ENCODE measurements around the gene PICALM.
"Not testable (repeated sequence)": the region's sequence is repeated elsewhere in the genome, so short reads cannot be mapped to it uniquely, and the experiment has no call there.

PICALM gene

DNA sequence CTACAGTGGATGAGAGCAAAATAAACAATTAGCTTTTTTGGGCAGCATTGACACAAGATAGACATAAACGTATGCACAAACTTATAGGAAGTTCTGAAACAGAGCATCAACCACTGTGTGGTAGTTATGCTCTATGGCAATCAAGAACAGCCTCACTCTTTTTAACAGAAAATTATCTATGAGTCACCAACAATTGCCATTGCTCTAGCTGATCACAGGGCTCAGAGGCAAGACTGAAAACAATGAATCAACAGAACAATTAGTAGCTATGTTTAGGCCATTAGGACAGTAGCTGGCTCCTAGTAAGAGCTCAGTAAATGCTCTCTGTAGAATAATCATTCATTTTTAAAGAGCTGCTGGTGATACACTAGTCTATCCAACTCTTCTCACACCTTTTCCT is 34.9 kb upstream of the PICALM start:
- H3K27me3 ChIP-seq (ENCODE audit: control insufficient read depth, insufficient read depth, low read length): no peaks in the 10 kb centered on the region
- no peak overlapping the region for H3K9ac ChIP-seq (ENCODE audit: low read length)
- no peaks in the 10 kb centered on the region for H3K4me1 ChIP-seq (ENCODE audit: control insufficient read depth, insufficient read depth, low read length)
- no peak overlapping the region for H3K4me3 ChIP-seq (ENCODE audit: low read length)
- no peaks in the 10 kb centered on the region for H3K36me3 ChIP-seq (ENCODE audit: control insufficient read depth, insufficient read depth, low read length)
- H3K9me3 ChIP-seq (ENCODE audit: control insufficient read depth, low read length): no peaks in the 10 kb centered on the region

DNA sequence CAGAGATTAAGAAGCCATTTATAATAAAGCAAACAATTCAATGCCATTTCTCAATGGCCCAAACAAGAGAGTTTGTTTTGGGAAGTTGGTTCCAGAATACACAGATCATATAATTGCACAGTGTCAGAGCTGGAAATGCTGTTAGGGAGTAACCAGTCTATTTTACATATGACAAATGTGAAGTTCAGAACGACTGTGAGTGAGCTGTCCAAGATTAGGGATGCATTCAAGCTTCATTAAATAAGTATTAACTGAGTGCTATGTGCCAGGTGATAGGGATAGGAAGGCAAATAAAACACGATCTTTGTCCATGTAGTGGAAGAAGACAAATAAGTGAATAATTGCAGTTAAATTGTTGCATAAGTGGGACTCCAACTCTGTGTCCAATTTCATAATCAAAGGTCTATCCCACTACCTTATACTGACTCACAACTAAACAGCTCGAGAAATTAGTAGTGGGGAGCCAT is 33.1 kb upstream of the PICALM start:
- Histone ChIP-seq H3K9ac (ENCODE audit: low read length) (no peak overlapping the region), H3K27me3 (ENCODE audit: control insufficient read depth, insufficient read depth, low read length) (no peaks in the 10 kb centered on the region), H3K4me3 (ENCODE audit: low read length) (no peak overlapping the region), H3K9me3 (ENCODE audit: control insufficient read depth, low read length) (no peaks in the 10 kb centered on the region), H3K36me3 (ENCODE audit: control insufficient read depth, insufficient read depth, low read length) (no peaks in the 10 kb centered on the region), H3K4me1 (ENCODE audit: control insufficient read depth, insufficient read depth, low read length) (no peaks in the 10 kb centered on the region)

DNA sequence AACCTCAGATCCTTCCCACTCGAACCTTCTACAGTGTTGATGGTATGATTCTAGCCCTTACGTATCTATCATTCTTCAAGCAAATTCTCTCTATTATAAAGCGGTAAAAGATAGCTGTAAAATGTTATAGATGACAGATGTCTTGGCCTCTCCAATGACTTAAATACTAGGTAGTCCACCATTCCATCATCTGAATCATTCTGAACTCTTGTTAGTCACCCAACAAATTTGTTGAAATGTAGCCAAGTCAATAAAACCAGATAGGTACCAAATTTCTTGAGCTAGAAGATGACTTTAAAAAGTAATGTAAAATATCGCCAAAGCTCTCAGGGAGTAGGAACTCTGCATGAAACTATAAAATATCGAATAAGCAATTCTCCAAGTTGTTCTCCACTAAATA is 32.6 kb upstream of the PICALM start:
- H3K4me3 ChIP-seq (ENCODE audit: low read length): no peak overlapping the region
- H3K9me3 ChIP-seq (ENCODE audit: control insufficient read depth, low read length): no peaks in the 10 kb centered on the region
- no peaks in the 10 kb centered on the region for H3K27me3 ChIP-seq (ENCODE audit: control insufficient read depth, insufficient read depth, low read length)
- no peaks in the 10 kb centered on the region for H3K4me1 ChIP-seq (ENCODE audit: control insufficient read depth, insufficient read depth, low read length)
- H3K9ac ChIP-seq (ENCODE audit: low read length): no peak overlapping the region
- H3K36me3 ChIP-seq (ENCODE audit: control insufficient read depth, insufficient read depth, low read length): no peaks in the 10 kb centered on the region

DNA sequence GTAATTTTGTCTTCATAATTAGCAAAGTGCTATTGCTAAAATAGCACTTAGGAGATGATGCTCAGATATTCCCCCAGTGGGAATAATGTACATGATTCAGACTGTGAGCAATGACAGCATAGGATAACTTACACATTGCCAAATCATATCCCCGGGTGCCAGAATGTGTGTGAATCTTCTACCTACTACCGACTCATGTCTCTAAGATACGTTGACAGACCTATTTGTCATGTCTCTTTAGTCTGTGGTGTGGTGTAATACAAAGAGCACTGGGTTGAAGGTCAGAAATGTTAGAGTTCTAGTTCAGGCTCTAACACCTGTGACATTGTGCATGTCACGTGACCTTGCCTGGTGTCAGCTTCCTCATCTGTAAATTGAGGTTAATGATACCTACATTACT is 31.0 kb upstream of the PICALM start:
- H3K4me3 ChIP-seq (ENCODE audit: low read length): no peak overlapping the region
- H3K4me1 ChIP-seq (ENCODE audit: control insufficient read depth, insufficient read depth, low read length): no peaks in the 10 kb centered on the region
- H3K27me3 ChIP-seq (ENCODE audit: control insufficient read depth, insufficient read depth, low read length): no peaks in the 10 kb centered on the region
- H3K9ac ChIP-seq (ENCODE audit: low read length): no peak overlapping the region
- no peaks in the 10 kb centered on the region for H3K9me3 ChIP-seq (ENCODE audit: control insufficient read depth, low read length)
- H3K36me3 ChIP-seq (ENCODE audit: control insufficient read depth, insufficient read depth, low read length): no peaks in the 10 kb centered on the region

DNA sequence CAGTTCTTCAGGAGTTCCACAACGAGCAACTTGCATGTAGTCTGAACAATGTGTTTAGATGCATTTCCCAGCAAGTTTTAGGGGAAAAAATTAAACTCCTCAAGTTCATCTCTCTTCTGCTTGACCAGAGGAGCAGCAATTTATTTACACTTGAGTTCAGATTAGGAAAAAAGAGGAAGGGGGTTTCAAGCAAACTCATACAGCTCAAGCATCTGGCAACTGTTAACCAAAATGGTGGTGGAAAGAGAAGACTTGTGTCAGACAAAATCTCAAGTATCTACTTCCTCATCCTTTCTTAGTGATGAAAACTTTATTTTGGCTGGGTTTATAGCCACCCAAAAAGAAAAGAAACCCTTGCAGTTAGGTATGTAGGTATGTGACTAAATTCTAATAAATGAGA is 29.1 kb upstream of the PICALM start:
- H3K9ac ChIP-seq (ENCODE audit: low read length): no peak overlapping the region
- no peak overlapping the region for H3K4me3 ChIP-seq (ENCODE audit: low read length)
- no peaks in the 10 kb centered on the region for H3K27me3 ChIP-seq (ENCODE audit: control insufficient read depth, insufficient read depth, low read length)
- H3K9me3 ChIP-seq (ENCODE audit: control insufficient read depth, low read length): no peaks in the 10 kb centered on the region
- H3K36me3 ChIP-seq (ENCODE audit: control insufficient read depth, insufficient read depth, low read length): no peaks in the 10 kb centered on the region
- H3K4me1 ChIP-seq (ENCODE audit: control insufficient read depth, insufficient read depth, low read length): no peaks in the 10 kb centered on the region

DNA sequence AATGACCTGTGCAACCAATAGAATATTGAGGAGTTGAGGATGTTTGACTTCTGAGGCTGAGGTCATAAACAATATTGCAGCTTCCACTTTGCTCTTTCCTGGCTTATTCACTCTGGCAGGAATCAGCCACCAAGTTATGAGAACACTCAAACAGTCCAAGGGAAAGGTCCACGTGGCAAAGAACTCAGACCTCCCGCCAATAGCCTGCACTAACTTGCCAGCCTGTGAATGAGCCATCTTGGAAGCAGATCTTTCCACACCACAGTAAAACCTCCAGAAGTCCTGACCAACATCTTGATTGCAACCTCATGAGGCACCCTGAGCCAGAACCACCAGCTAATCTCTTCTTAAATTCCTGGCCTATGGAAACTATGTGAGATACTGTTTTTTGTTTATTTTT is 22.7 kb upstream of the PICALM start:
- Histone ChIP-seq H3K27me3 (ENCODE audit: control insufficient read depth, insufficient read depth, low read length) (no peaks in the 10 kb centered on the region), H3K9ac (ENCODE audit: low read length) (no peak overlapping the region), H3K9me3 (ENCODE audit: control insufficient read depth, low read length) (no peaks in the 10 kb centered on the region), H3K4me1 (ENCODE audit: control insufficient read depth, insufficient read depth, low read length) (no peaks in the 10 kb centered on the region), H3K4me3 (ENCODE audit: low read length) (no peak overlapping the region), H3K36me3 (ENCODE audit: control insufficient read depth, insufficient read depth, low read length) (no peaks in the 10 kb centered on the region)

DNA sequence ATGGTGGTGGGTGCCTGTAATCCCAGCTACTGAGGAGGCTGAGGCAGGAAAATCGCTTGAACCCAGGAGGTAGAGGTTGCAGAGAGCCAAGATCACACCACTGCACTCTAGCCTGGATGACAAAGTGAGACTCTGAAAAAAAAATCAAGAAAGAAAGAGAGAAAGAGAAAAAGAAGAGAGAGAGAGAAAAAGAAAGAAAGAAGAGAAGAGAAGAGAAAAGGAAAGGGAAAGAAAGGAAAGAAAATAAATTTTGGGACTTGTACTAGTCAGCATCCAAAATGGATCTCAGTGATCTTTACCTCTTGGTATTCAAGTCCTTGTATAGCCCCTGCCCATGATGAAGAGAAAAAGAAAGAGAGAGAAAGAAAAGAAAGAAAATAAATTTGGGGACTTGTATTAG is 22.2 kb upstream of the PICALM start:
- no peak overlapping the region for H3K4me3 ChIP-seq (ENCODE audit: low read length)

DNA sequence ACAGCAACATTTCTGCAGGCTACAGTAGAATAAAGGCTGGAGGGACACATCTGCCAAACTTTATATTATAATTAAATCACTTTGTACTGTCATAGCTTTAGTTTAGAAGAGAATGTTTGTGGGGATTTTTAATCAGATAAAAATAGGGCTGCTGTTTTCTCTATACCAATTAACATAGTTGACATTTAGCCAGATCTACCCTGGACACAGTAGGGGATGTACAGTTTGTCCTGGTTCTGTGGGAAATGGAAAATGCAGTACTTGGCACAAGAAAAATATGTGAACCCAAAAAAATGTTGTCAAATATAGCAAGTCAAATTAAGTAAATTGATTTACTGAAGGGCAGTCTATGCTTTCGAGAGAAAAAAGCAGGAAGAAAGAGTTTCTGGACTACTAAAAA is 20.8 kb upstream of the PICALM start:
- H3K4me1 ChIP-seq (ENCODE audit: control insufficient read depth, insufficient read depth, low read length): no peaks in the 10 kb centered on the region

More for the DNA sequence above, 22.2 kb upstream of the PICALM start:
- Histone ChIP-seq H3K4me1 (ENCODE audit: control insufficient read depth, insufficient read depth, low read length) (no peaks in the 10 kb centered on the region), H3K9me3 (ENCODE audit: control insufficient read depth, low read length) (no peaks in the 10 kb centered on the region), H3K36me3 (ENCODE audit: control insufficient read depth, insufficient read depth, low read length) (no peaks in the 10 kb centered on the region), H3K27me3 (ENCODE audit: control insufficient read depth, insufficient read depth, low read length) (no peaks in the 10 kb centered on the region), H3K9ac (ENCODE audit: low read length) (no peak overlapping the region)

DNA sequence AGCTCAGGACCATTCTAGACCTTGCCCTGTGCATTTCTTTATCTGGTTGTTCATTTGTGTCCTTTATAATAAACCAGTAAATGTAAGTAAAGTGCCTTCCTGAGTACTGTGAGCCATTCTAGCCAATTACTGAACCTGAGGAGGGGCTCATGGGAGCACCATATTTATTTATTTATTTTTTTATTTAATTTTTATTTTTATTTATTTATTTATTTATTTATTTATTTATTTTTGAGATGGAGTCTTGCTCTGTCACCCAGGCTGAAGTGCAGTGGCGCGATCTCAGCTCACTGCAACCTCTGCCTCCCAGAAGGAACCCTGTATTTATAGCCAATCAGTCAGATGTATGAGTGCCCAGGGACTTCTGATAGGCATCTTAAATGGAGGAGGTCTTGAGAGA is 18.8 kb upstream of the PICALM start:
- not testable (repeated sequence) for H3K9me3 ChIP-seq (ENCODE audit: control insufficient read depth, low read length); H3K4me3 ChIP-seq (ENCODE audit: low read length); H3K4me1 ChIP-seq (ENCODE audit: control insufficient read depth, insufficient read depth, low read length); H3K27me3 ChIP-seq (ENCODE audit: control insufficient read depth, insufficient read depth, low read length); H3K9ac ChIP-seq (ENCODE audit: low read length); H3K36me3 ChIP-seq (ENCODE audit: control insufficient read depth, insufficient read depth, low read length)

More for the DNA sequence above, 20.8 kb upstream of the PICALM start:
- H3K9me3 ChIP-seq (ENCODE audit: control insufficient read depth, low read length): no peaks in the 10 kb centered on the region
- no peak overlapping the region for H3K4me3 ChIP-seq (ENCODE audit: low read length)
- H3K27me3 ChIP-seq (ENCODE audit: control insufficient read depth, insufficient read depth, low read length): no peaks in the 10 kb centered on the region
- H3K36me3 ChIP-seq (ENCODE audit: control insufficient read depth, insufficient read depth, low read length): no peaks in the 10 kb centered on the region
- no peak overlapping the region for H3K9ac ChIP-seq (ENCODE audit: low read length)

DNA sequence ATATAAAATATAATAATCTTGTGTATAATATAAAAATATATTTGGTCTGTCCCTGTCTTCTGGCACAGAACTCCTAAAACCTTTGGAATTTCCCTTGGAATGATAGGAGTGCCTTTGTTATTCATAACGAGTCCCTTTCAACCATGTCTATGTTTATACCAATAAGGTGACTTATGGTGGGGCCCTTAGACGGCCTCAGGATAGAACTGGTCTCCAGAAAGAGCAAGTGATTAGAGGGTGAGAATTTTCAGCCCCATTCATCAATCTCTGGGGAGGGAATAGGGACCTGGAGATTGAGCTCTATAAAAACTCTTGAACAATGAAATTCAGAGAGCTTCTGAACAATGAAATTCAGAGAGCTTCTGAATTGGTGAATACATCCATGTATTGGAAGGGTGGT is 18.4 kb upstream of the PICALM start:
- no peak overlapping the region for H3K4me3 ChIP-seq (ENCODE audit: low read length)
- H3K4me1 ChIP-seq (ENCODE audit: control insufficient read depth, insufficient read depth, low read length): no peaks in the 10 kb centered on the region
- H3K36me3 ChIP-seq (ENCODE audit: control insufficient read depth, insufficient read depth, low read length): no peaks in the 10 kb centered on the region
- H3K9ac ChIP-seq (ENCODE audit: low read length): no peak overlapping the region
- H3K27me3 ChIP-seq (ENCODE audit: control insufficient read depth, insufficient read depth, low read length): no peaks in the 10 kb centered on the region
- H3K9me3 ChIP-seq (ENCODE audit: control insufficient read depth, low read length): no peaks in the 10 kb centered on the region

DNA sequence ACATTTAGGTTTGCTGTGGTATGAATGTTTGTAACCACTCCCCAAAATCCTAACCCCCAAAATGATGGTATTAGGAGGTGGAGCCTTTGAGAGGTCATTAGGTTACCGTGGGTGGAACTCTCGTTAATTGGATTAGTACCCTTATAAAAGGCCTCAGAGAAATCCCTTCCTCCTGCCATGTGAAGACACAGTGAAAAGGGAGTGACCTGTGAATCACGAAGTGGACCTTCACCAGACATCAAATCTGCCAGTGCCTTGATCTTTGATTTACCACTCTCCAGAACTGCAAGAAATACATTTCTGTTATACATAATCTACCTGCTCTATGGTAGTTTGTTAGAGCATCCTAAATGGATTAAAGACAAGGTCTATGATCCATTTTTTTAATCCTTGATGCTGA is 12.6 kb upstream of the PICALM start:
- Histone ChIP-seq H3K4me3 (ENCODE audit: low read length) (no peak overlapping the region), H3K9me3 (ENCODE audit: control insufficient read depth, low read length) (no peaks in the 10 kb centered on the region), H3K4me1 (ENCODE audit: control insufficient read depth, insufficient read depth, low read length) (no peaks in the 10 kb centered on the region), H3K9ac (ENCODE audit: low read length) (no peak overlapping the region), H3K36me3 (ENCODE audit: control insufficient read depth, insufficient read depth, low read length) (no peaks in the 10 kb centered on the region), H3K27me3 (ENCODE audit: control insufficient read depth, insufficient read depth, low read length) (no peaks in the 10 kb centered on the region)

DNA sequence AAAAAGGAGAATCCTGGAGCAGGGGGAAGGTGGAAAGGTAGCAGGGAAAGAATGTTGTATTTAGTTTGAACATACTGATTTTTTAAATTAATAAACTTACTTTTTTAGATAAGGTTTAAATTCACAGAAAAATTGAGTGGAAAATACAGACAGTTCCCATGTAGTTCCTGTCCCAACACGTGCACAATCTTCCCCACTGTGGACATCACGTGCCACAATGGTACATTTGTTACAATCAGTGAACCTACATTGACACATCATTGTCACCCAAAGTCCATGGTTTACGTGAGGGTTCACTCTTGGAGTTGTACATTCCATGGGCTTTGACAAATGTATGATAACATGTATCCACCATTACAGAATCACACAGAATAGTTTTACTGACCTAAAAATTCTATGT is 10.5 kb upstream of the PICALM start:
- no peaks in the 10 kb centered on the region for H3K36me3 ChIP-seq (ENCODE audit: control insufficient read depth, insufficient read depth, low read length)
- no peak overlapping the region for H3K4me3 ChIP-seq (ENCODE audit: low read length)
- H3K4me1 ChIP-seq (ENCODE audit: control insufficient read depth, insufficient read depth, low read length): no peaks in the 10 kb centered on the region
- H3K9ac ChIP-seq (ENCODE audit: low read length): no peak overlapping the region
- H3K27me3 ChIP-seq (ENCODE audit: control insufficient read depth, insufficient read depth, low read length): no peaks in the 10 kb centered on the region
- no peaks in the 10 kb centered on the region for H3K9me3 ChIP-seq (ENCODE audit: control insufficient read depth, low read length)

DNA sequence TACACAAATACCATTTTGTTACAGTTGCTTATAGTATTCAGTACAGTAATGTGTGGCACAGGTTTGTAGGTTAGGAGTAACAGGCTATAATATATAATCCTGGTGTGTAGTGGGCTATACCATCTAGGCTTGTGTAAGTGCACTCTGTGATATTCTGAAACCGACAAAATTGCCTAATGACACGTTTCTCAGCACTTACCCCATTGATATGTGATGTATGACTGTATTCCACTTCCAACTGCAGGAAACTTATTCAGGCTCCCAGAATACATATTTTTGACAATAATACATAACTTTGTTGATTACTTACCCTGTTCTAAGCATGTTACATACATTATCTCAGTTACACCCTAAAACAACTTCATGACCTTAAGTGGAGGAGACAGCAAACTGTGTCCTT is 5.1 kb upstream of the PICALM start:
- H3K9me3 ChIP-seq (ENCODE audit: control insufficient read depth, low read length): no peaks in the 10 kb centered on the region
- peaks cover 6% of the 10 kb centered on the region for H3K4me1 ChIP-seq (ENCODE audit: control insufficient read depth, insufficient read depth, low read length)
- H3K4me3 ChIP-seq (ENCODE audit: low read length): no peak overlapping the region
- no peaks in the 10 kb centered on the region for H3K36me3 ChIP-seq (ENCODE audit: control insufficient read depth, insufficient read depth, low read length)
- H3K27me3 ChIP-seq (ENCODE audit: control insufficient read depth, insufficient read depth, low read length): no peaks in the 10 kb centered on the region
- no peak overlapping the region for H3K9ac ChIP-seq (ENCODE audit: low read length)

Data from mucosa of stomach (tissue), 1 donor.